Measurements from ENCODE around the gene YIPF3. TPM values are rescaled to one million over a fixed set of nuclear protein-coding genes. Genes with fewer than 3 reads are reported as not detected.

YIPF3 gene
- total RNA-seq, 4 donors from 2014 or later, result 73.6 to 96.9 (median 84.9) TPM

DNA sequence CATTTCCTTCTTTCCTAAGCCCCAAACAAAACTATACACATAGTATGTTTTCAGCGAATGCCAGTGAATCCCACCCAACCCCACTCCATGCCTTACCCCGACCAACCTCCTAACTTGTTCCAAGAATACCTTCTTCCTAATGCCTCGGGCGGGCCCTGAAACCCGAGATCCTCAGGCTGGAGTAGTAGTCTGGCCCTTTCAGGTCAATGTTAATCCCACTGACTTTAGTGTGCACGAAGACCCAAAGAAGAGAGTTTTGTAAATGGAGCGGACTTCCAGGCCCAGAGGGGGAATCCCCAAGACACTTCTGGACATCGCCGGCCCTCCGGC is 394 bp downstream of the YIPF3 start:
- Histone ChIP-seq H3K27me3 (no peaks in the 10 kb centered on the region), H3K4me3 (peak overlapping the region; percentile 77 to 92 (median 86)), H3K36me3 (peaks cover 58 to 69% (median 64%) of the 10 kb centered on the region in 4 donors), H3K9me3 (no peaks in the 10 kb centered on the region), H3K27ac (replicated peaks in 1 of 4) (peak overlapping the region; percentile 85 to 89 (median 88)), H3K4me1 (peaks cover 41 to 56% (median 54%) of the 10 kb centered on the region in 4 donors)
- WGBS, result 1% methylated on average over 10 of the region's 10 CpGs
- DNase-seq (ENCODE audit: extremely low spot score), result no peak
- TF ChIP-seq, protein P1, sequence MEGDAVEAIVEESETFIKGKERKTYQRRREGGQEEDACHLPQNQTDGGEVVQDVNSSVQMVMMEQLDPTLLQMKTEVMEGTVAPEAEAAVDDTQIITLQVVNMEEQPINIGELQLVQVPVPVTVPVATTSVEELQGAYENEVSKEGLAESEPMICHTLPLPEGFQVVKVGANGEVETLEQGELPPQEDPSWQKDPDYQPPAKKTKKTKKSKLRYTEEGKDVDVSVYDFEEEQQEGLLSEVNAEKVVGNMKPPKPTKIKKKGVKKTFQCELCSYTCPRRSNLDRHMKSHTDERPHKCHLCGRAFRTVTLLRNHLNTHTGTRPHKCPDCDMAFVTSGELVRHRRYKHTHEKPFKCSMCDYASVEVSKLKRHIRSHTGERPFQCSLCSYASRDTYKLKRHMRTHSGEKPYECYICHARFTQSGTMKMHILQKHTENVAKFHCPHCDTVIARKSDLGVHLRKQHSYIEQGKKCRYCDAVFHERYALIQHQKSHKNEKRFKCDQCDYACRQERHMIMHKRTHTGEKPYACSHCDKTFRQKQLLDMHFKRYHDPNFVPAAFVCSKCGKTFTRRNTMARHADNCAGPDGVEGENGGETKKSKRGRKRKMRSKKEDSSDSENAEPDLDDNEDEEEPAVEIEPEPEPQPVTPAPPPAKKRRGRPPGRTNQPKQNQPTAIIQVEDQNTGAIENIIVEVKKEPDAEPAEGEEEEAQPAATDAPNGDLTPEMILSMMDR (IDR thresholded peaks at IDR 0.05), result no peak
- no peak for TF ChIP-seq EP300 (IDR thresholded peaks at IDR 0.05)
- TF ChIP-seq POLR2AphosphoS5 (IDR thresholded peaks at IDR 0.05), result no peak
- TF ChIP-seq POLR2A (IDR thresholded peaks at IDR 0.05; ENCODE audit: low read depth), result no peak
- intact Hi-C loops (cut with DNase I), result loop anchor here (10.0 kb wide), 1 partner anchor 342 kb away; the partner anchor contains the start of gene SRF

DNA sequence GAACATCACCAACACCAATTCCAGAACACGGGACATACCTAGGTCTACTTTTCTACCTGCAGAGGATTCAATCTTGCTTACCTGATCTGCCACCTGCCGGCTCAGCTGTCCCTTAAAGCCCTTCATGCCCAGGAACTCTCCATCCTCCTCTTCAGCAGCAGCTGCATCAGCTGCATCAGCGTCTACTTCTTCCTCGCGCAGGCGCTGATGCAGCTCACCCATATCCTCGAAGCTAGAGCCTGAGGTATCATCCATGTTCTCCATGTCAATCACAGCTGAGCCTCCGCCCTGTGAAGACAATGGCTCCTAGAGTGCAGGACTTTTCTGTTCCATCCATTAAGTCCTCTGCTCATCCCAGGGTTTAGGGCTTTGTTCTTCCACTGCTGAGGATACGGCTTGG is 918 bp downstream of the YIPF3 start:
- no peaks in the 10 kb centered on the region for H3K9me3 ChIP-seq
- peak overlapping the region; percentile 77 to 92 (median 86) for H3K4me3 ChIP-seq
- peaks cover 43 to 58% (median 55%) of the 10 kb centered on the region in 4 donors for H3K4me1 ChIP-seq
- intact Hi-C loops (cut with DNase I), result loop anchor here (10.0 kb wide), 1 partner anchor 341 kb away; the partner anchor contains the start of gene SRF
- no peak for DNase-seq (ENCODE audit: extremely low spot score)
- WGBS, result 75% methylated on average over 9 of the region's 9 CpGs
- TF ChIP-seq POLR2A (IDR thresholded peaks at IDR 0.05; ENCODE audit: low read depth) (no peak), EP300 (IDR thresholded peaks at IDR 0.05) (no peak), POLR2AphosphoS5 (IDR thresholded peaks at IDR 0.05) (no peak)
- TF ChIP-seq, protein P1 (IDR thresholded peaks at IDR 0.05), result no peak
- peaks cover 53 to 69% (median 60%) of the 10 kb centered on the region in 4 donors for H3K36me3 ChIP-seq
- no peaks in the 10 kb centered on the region for H3K27me3 ChIP-seq
- H3K27ac ChIP-seq (replicated peaks in 1 of 4), result peak overlapping the region in 3 of 4 donors; percentile 85 to 89 (median 87)

GRCh38 chr6:43511824-43512415 is 4.8 kb downstream of the YIPF3 start:
- Histone ChIP-seq H3K4me3 (no peak overlapping the region), H3K4me1 (peaks cover 45 to 64% (median 59%) of the 10 kb centered on the region in 4 donors), H3K27ac (replicated peaks in 1 of 4) (no peak overlapping the region), H3K27me3 (peaks cover 0 to 6% (median 0%) of the 10 kb centered on the region in 4 donors), H3K9me3 (no peaks in the 10 kb centered on the region), H3K36me3 (peaks cover 36 to 51% (median 43%) of the 10 kb centered on the region in 4 donors)
- TF ChIP-seq POLR2A (IDR thresholded peaks at IDR 0.05; ENCODE audit: low read depth) (no peak), POLR2AphosphoS5 (IDR thresholded peaks at IDR 0.05) (no peak), EP300 (IDR thresholded peaks at IDR 0.05) (no peak)
- TF ChIP-seq, protein P1 (IDR thresholded peaks at IDR 0.05), result no peak
- WGBS, result 82% methylated on average over 9 of the region's 11 CpGs
- intact Hi-C loops (cut with DNase I), result loop anchor here (10.0 kb wide), 1 partner anchor 337 kb away; the partner anchor contains the start of gene SRF
- DNase-seq (ENCODE audit: extremely low spot score), result no peak

DNA sequence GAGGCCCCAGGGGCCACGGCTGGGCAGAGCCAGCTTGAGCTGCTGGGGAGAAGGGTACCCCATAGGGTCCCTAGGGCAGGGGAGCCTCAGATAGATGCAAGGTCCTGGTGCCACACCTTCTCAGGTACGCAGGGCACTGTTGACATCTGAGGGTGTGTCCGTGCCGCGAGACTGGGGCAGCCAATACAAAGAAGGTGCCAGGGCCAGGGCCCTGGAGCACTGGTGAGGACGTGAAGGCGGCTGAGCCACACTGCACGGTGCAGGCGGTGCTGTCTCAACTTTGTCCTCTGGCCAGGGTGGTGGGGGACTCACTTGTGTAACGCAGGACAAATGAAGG is 5.9 kb downstream of the YIPF3 start:
- peak overlapping the region; percentile 54 to 70 (median 60) for H3K27ac ChIP-seq (replicated peaks in 1 of 4)
- peaks cover 48 to 64% (median 58%) of the 10 kb centered on the region in 4 donors for H3K4me1 ChIP-seq
- intact Hi-C loops (cut with DNase I), result loop anchor here (10.0 kb wide), 1 partner anchor 336 kb away; the partner anchor contains the start of gene SRF
- peak overlapping the region; percentile 65 to 83 (median 73) for H3K4me3 ChIP-seq
- WGBS, result 95% methylated on average over 9 of the region's 10 CpGs
- H3K9me3 ChIP-seq, result no peaks in the 10 kb centered on the region
- peaks cover 0 to 6% (median 0%) of the 10 kb centered on the region in 4 donors for H3K27me3 ChIP-seq
- peaks cover 38 to 51% (median 45%) of the 10 kb centered on the region in 4 donors for H3K36me3 ChIP-seq
- no peak for DNase-seq (ENCODE audit: extremely low spot score)
- TF ChIP-seq POLR2AphosphoS5 (IDR thresholded peaks at IDR 0.05) (no peak), EP300 (IDR thresholded peaks at IDR 0.05) (no peak), POLR2A (IDR thresholded peaks at IDR 0.05; ENCODE audit: low read depth) (no peak)
- TF ChIP-seq, protein P1 (IDR thresholded peaks at IDR 0.05), result no peak

Measured in esophagus muscularis mucosa (tissue), 4 donors.